Spinal cord (tissue), 10 donors: ENCODE data around the gene MTCL1. TPM values are rescaled to one million over a fixed set of nuclear protein-coding genes. Genes with fewer than 3 reads are reported as not detected.

Experiments used
- DNase-seq, 6 donors: peaks; one replicate each; pipeline versions ENCODE4 v3.0.0 to v3.0.0-alpha.2; 2013 to 2015; ENCODE audit warnings: low spot score in 6 of 6, low read depth in 4 of 6
- H3K27ac ChIP-seq: one replicate; pipeline ENCODE4 v1.5.1; 2013; ENCODE audit warnings: low read depth, low read length, control low read depth
- H3K27me3 ChIP-seq: one replicate; pipeline ENCODE4 v1.6.1; 2013; ENCODE audit warnings: low read length; ENCODE audit not compliant: control insufficient read depth, insufficient read depth
- H3K36me3 ChIP-seq: one replicate; pipeline ENCODE4 v1.6.1; 2013; ENCODE audit warnings: low read length; ENCODE audit not compliant: control insufficient read depth, insufficient read depth
- H3K4me1 ChIP-seq: one replicate; pipeline ENCODE4 v1.6.1; 2013; ENCODE audit warnings: low read length; ENCODE audit not compliant: control insufficient read depth, insufficient read depth
- H3K4me3 ChIP-seq: one replicate; pipeline ENCODE4 v1.5.1; 2013; ENCODE audit warnings: low read depth, low read length, control low read depth
- H3K9me3 ChIP-seq: one replicate; pipeline ENCODE4 v1.6.1; 2013; ENCODE audit warnings: low read length; ENCODE audit not compliant: control insufficient read depth, insufficient read depth
- WGBS: methylation state at CpG from one replicate; pipeline ENCODE4 v1.1.5; 2013; ENCODE audit warnings: missing lambda C conversion rate; ENCODE audit not compliant: insufficient coverage; 5-methylcytosine and 5-hydroxymethylcytosine counted together
- polyA plus RNA-seq, 2 donors: library from polyadenylated mRNA; unstranded; fragments of 120-200 nt; gene quantifications; one replicate each; pipeline ENCODE4 v1.2.1, GENCODE V29; 2013; ENCODE audit not compliant: insufficient read length in 2 of 2
- total RNA-seq, 2 donors: library from RNA; depleted of rRNA in 1 of 2; stranded (reverse); fragments of 120-200 nt in 1 of 2; fragments of >200 nt in 1 of 2; gene quantifications; one replicate each; pipeline versions ENCODE4 v1.2.3 to v1.2.4, GENCODE V29; 2013 to 2014
- donor health status: healthy.

The MTCL1 gene
- total and polyA plus RNA-seq, 4 donors = 11.3 to 24.8 (median 19.2) TPM

DNA sequence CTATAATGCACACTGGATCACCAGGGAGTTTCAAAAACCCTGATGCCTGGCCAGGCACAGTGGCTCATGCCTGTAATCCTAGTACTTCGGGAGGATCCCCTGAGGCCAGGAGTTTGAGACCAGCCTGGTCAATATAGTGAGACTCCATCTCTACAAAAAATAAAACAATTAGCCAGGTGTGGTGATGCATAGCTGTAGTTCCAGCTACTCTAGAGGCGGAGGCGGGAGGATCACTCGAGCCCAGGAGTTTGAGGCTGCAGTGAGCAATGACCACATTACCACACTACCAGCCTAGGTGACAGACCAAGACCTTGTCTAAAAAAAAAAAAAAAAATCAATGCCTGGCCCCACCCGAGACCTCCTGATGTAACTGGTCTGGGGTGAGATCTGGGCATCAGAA, 137.2 kb downstream of the MTCL1 start:
- WGBS = 100% methylated on average over 1 of the region's 5 CpGs
- DNase-seq = no peak
- H3K4me1 ChIP-seq = peaks cover 5% of the 10 kb centered on the region

GRCh38 chr18:8843005-8843404, 137.6 kb downstream of the MTCL1 start:
- Histone ChIP-seq H3K4me1 (peaks cover 5% of the 10 kb centered on the region), H3K27me3 (no peaks in the 10 kb centered on the region), H3K9me3 (no peaks in the 10 kb centered on the region), H3K4me3 (no peak overlapping the region), H3K27ac (no peak overlapping the region), H3K36me3 (no peaks in the 10 kb centered on the region)
- DNase-seq = no peak
- no CpG with 5 or more reads among the region's 1 CpG for WGBS

More for the DNA sequence above, 137.2 kb downstream of the MTCL1 start:
- no peaks in the 10 kb centered on the region for H3K36me3 ChIP-seq
- no peak overlapping the region for H3K4me3 ChIP-seq
- H3K27ac ChIP-seq = no peak overlapping the region
- no peaks in the 10 kb centered on the region for H3K27me3 ChIP-seq
- no peaks in the 10 kb centered on the region for H3K9me3 ChIP-seq

DNA sequence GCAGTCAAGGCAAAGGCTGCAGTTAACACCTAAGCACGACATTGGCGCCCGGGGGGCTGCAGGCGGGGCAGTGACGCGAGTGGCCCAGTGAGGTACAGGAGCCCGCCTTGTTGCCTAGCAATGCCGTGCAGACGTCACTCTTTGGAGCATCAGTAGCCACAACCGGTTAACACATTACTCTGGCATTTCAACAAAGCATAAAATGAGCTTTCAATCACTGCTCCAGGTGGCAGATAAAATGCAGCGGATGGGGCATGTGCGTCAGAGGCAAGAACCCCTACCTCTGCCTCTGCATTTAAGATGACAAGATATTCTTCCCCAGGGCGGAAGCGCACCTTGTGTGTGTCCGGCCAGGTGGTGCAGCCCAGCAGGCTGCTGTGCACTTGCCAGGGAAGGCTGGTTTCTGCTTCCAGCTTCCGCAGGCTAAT, 139.4 kb downstream of the MTCL1 start:
- Histone ChIP-seq H3K36me3 (no peaks in the 10 kb centered on the region), H3K27ac (no peak overlapping the region), H3K4me3 (no peak overlapping the region), H3K4me1 (peaks cover 5% of the 10 kb centered on the region), H3K9me3 (no peaks in the 10 kb centered on the region), H3K27me3 (no peaks in the 10 kb centered on the region)
- 49% methylated on average over 16 of the region's 16 CpGs for WGBS
- DNase-seq = peak; percentile 13 to 96 (median 60)

DNA sequence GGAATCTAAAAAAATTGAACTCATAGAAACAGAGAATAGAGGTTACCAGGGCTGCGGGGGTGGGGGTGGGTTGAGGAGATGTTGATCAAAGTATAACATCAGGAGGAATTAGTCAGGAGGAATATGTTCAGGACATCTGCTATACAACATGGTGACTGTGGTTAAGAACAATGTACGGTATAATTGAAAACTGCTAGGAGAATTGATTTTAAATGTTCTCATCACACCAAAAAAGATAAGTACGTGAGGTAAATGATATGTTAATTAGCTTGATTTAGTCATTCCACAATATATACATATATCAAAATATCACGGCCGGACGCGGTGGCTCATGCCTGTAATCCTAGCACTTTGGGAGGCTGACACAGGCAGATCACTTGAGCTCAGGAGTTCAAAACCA, 140.2 kb downstream of the MTCL1 start:
- peak in 1 of 6 donors; percentile 41 for DNase-seq
- H3K36me3 ChIP-seq = no peaks in the 10 kb centered on the region
- H3K27ac ChIP-seq = no peak overlapping the region
- H3K27me3 ChIP-seq = no peaks in the 10 kb centered on the region
- WGBS = no CpG with 5 or more reads among the region's 7 CpGs
- peaks cover 5% of the 10 kb centered on the region for H3K4me1 ChIP-seq
- H3K4me3 ChIP-seq = no peak overlapping the region
- H3K9me3 ChIP-seq = peaks cover under 1% of the 10 kb centered on the region

DNA sequence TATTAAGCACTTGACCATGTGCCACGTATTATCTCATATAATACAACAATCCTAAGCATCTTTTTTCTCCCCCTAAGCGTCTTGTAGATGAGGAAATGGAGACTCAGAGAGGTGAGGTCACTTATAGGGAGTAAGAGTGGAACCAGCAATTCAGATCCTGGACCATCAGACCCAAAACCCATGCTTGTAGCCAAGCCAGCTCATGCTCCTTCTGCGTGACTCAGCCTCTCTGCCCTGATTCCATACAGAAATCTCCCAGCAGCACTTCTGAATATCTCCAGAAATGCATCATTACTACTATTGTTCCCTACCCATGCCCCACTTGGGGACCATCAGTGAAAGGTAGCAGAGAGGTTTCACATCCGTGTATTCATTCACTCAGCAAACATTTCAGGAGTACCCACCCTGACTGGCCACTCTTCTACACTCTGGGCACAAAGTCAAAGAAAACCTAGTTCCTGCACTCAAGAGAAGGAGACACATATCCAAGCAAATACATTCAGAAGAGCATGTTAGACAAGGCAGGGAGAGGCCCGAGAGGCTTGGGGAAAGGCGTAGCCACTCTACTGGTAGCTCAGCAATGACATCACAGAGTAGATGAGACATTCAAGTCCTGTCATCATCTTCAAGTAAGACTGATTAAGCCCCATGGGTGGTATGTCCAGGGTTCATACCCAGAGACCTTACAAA, 141.9 kb downstream of the MTCL1 start:
- H3K4me3 ChIP-seq = no peak overlapping the region
- 76% methylated on average over 3 of the region's 6 CpGs for WGBS
- H3K36me3 ChIP-seq = no peaks in the 10 kb centered on the region
- H3K9me3 ChIP-seq = peaks cover 2% of the 10 kb centered on the region
- DNase-seq = no peak
- peaks cover 7% of the 10 kb centered on the region for H3K4me1 ChIP-seq
- H3K27ac ChIP-seq = no peak overlapping the region
- no peaks in the 10 kb centered on the region for H3K27me3 ChIP-seq

- WGBS = 87% methylated on average over 4 of the region's 5 CpGs
Measured at GRCh38 chr18:8847900-8848299, 142.5 kb downstream of the MTCL1 start.

GRCh38 chr18:8848541-8848940, 143.2 kb downstream of the MTCL1 start:
- Histone ChIP-seq H3K4me3 (no peak overlapping the region), H3K4me1 (peaks cover 7% of the 10 kb centered on the region)
- 57% methylated on average over 1 of the region's 3 CpGs for WGBS

More at GRCh38 chr18:8847900-8848299, 142.5 kb downstream of the MTCL1 start:
- Histone ChIP-seq H3K4me1 (peaks cover 7% of the 10 kb centered on the region), H3K4me3 (no peak overlapping the region), H3K9me3 (peaks cover 2% of the 10 kb centered on the region), H3K36me3 (no peaks in the 10 kb centered on the region), H3K27ac (no peak overlapping the region), H3K27me3 (no peaks in the 10 kb centered on the region)
- no peak for DNase-seq

DNA sequence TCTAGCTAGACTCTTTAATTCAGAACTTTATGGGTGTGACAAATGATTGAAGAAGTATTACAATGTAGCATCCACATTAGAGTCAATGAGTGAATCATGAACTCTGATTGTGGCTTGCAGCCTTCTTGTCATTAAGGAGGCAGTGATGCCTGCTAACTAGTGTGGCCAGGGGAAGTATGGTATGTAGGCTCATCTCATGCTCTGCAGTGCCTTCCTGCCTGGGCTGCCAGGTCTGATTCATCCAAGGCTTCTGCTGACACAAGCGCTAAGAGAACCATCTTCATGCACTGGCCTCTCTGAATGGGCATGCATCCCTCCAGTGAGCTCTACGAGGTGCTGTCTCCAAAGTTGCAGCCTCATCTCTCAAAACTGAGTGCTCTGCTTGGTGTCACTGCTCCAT, 144.3 kb downstream of the MTCL1 start:
- H3K4me1 ChIP-seq = peaks cover 6% of the 10 kb centered on the region
- H3K27ac ChIP-seq = no peak overlapping the region
- no peak overlapping the region for H3K4me3 ChIP-seq
- no peaks in the 10 kb centered on the region for H3K27me3 ChIP-seq
- no peaks in the 10 kb centered on the region for H3K36me3 ChIP-seq
- H3K9me3 ChIP-seq = peaks cover 2% of the 10 kb centered on the region
- 86% methylated on average over 1 of the region's 2 CpGs for WGBS
- no peak for DNase-seq

More at GRCh38 chr18:8848541-8848940, 143.2 kb downstream of the MTCL1 start:
- H3K36me3 ChIP-seq = no peaks in the 10 kb centered on the region
- H3K27me3 ChIP-seq = no peaks in the 10 kb centered on the region
- peaks cover 2% of the 10 kb centered on the region for H3K9me3 ChIP-seq
- no peak overlapping the region for H3K27ac ChIP-seq
- DNase-seq = no peak

DNA sequence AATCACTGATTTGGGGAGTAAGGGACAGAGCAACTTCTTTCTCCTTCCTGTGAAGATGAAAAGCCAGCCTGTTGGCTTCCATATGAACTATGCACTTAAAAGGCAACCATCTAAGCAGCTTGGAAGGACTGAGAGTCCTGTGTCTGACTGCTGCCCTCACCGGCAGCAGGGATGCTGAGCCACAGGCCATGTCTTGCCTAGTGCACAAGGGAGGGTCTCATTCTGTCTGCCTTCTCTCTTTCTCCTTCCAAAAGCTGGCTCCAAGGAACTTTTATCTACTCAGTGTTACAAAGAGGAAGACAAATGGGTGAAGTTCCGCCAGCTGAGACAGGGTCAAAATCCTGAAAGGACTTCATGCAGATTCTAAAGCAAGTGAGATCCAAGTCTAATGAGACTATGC, 146.3 kb downstream of the MTCL1 start:
- H3K9me3 ChIP-seq = peaks cover 2% of the 10 kb centered on the region

DNA sequence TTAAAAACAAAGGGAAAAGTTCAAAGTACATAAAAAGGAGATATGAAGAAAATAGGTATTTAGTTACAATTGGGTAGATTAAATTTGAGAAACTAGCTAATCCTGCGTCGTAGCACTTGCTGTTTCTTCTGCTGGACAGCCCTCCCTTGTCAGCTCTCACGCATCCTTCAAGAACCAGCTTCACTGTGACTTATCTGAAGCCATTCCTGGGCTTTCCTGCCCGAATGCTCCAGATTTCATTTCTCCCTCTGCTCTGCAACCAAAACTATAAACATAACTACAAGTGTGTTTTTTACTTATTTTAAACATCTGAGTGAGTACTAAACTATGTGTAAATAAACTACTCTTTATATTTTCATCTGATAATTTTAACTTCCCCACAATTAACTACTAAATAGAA, 149.2 kb downstream of the MTCL1 start:
- Histone ChIP-seq H3K4me3 (no peak overlapping the region), H3K4me1 (peaks cover 16% of the 10 kb centered on the region), H3K9me3 (peaks cover 2% of the 10 kb centered on the region), H3K27me3 (no peaks in the 10 kb centered on the region), H3K36me3 (no peaks in the 10 kb centered on the region), H3K27ac (no peak overlapping the region)
- DNase-seq = no peak
- WGBS = 40% methylated on average over 2 of the region's 4 CpGs

More for the DNA sequence above, 146.3 kb downstream of the MTCL1 start:
- DNase-seq = peak in 2 of 6 donors; percentile 15 to 20
- H3K36me3 ChIP-seq = no peaks in the 10 kb centered on the region
- H3K4me1 ChIP-seq = peaks cover 11% of the 10 kb centered on the region
- no CpG with 5 or more reads among the region's 2 CpGs for WGBS
- no peak overlapping the region for H3K27ac ChIP-seq
- H3K27me3 ChIP-seq = no peaks in the 10 kb centered on the region
- H3K4me3 ChIP-seq = no peak overlapping the region
